OCI-LY1 (cell line): Measurements from ENCODE around the gene BIVM.

Experiments
- EZH2 ChIP-seq: fragments of 200-600 bp; sonication (generic), shearing (Covaris generic); IDR thresholded peaks from 2 replicates; pipeline ENCODE4 v1.8.0; 2017; ENCODE audit warnings: borderline replicate concordance, mixed run types, mild to moderate bottlenecking, antibody characterized with exemption, low read length, moderate library complexity, mixed read lengths
- TF ChIP-seq, protein P1 (sequence below): fragments of 200-600 bp; sonication (generic), shearing (Covaris generic); IDR thresholded peaks from 2 replicates; pipeline ENCODE4 v1.5.1; 2017; ENCODE audit warnings: mild to moderate bottlenecking, antibody characterized with exemption, low read length, moderate library complexity, mixed read lengths

DNA sequence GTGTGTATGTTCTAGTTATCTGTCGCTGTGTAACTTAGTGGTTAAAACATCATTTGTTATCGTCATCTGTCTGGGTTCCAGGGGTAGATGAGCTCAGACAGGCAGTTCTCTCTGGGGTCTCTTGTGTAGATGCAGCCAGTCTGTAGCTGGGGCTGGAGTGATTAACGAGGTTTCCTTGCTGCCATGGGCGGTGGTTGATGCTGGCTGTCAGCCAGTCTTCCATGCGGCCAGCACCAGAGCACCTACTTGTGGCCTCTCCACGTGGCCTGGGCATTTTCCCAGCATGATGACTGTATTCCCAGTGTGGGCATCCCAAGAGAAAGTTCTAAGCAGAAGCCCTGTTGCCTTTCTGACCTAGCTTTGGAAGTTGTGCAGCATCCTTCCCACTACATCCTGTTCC, 57.6 kb downstream of the BIVM start:
- TF ChIP-seq, protein P1, sequence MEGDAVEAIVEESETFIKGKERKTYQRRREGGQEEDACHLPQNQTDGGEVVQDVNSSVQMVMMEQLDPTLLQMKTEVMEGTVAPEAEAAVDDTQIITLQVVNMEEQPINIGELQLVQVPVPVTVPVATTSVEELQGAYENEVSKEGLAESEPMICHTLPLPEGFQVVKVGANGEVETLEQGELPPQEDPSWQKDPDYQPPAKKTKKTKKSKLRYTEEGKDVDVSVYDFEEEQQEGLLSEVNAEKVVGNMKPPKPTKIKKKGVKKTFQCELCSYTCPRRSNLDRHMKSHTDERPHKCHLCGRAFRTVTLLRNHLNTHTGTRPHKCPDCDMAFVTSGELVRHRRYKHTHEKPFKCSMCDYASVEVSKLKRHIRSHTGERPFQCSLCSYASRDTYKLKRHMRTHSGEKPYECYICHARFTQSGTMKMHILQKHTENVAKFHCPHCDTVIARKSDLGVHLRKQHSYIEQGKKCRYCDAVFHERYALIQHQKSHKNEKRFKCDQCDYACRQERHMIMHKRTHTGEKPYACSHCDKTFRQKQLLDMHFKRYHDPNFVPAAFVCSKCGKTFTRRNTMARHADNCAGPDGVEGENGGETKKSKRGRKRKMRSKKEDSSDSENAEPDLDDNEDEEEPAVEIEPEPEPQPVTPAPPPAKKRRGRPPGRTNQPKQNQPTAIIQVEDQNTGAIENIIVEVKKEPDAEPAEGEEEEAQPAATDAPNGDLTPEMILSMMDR = no peak
- no peak for TF ChIP-seq EZH2
